HepG2 (cell line): Measurements from ENCODE around the gene MTHFD2. TPM values are rescaled to one million over a fixed set of nuclear protein-coding genes. Genes with fewer than 3 reads are reported as not detected.

ENCODE experiments used
- BHLHE40 ChIP-seq: IDR thresholded peaks from 2 replicates; pipeline ENCODE4 v1.6.1; 2011; ENCODE audit warnings: low read length, improper control_type of control experiment
- CAMTA2 ChIP-seq: sonication (generic); formaldehyde crosslinking; IDR thresholded peaks from 2 replicates; pipeline ENCODE4 v1.4.0; 2020; ENCODE audit warnings: mild to moderate bottlenecking, missing genetic modification reagents, borderline replicate concordance
- CC2D1A ChIP-seq: sonication (generic); formaldehyde crosslinking; IDR thresholded peaks from 2 replicates; pipeline ENCODE4 v1.8.1; 2023; ENCODE audit warnings: mild to moderate bottlenecking, missing genetic modification reagents
- FIP1L1 ChIP-seq: fragments of 200-400 bp; formaldehyde crosslinking; IDR thresholded peaks from 2 replicates; pipeline ENCODE4 v1.6.1; 2018; ENCODE audit warnings: low read depth, mild to moderate bottlenecking, low read length, moderate library complexity, borderline replicate concordance; ENCODE audit not compliant: insufficient read depth
- GLMP ChIP-seq: sonication (generic); formaldehyde crosslinking; IDR thresholded peaks from 2 replicates; pipeline ENCODE4 v1.9.0; 2021; ENCODE audit warnings: missing genetic modification reagents, mild to moderate bottlenecking, borderline replicate concordance
- HNF4G ChIP-seq, 2 experiments: sonication (generic) in 1 of 2; formaldehyde crosslinking in 1 of 2; IDR thresholded peaks; 2 replicates each; pipeline versions ENCODE4 v1.4.0 to v1.6.1; 2011 to 2020; ENCODE audit warnings: borderline replicate concordance in 2 of 2, low read depth in 2 of 2, mild to moderate bottlenecking in 2 of 2, low read length in 1 of 2, missing genetic modification reagents in 1 of 2, moderate library complexity in 1 of 2
- JUNB ChIP-seq: sonication (generic); formaldehyde crosslinking; IDR thresholded peaks from 2 replicates; pipeline ENCODE4 v1.8.0; 2022; ENCODE audit warnings: missing genetic modification reagents, mild to moderate bottlenecking, borderline replicate concordance
- KLF11 ChIP-seq: IDR thresholded peaks from 2 replicates; pipeline ENCODE4 v1.6.1; 2016; ENCODE audit warnings: missing compliant biosample characterization
- PHF20 ChIP-seq: sonication (generic); formaldehyde crosslinking; IDR thresholded peaks from 2 replicates; pipeline ENCODE4 v1.5.0; 2020; ENCODE audit warnings: mild to moderate bottlenecking, missing genetic modification reagents
- RELA ChIP-seq: sonication (generic); formaldehyde crosslinking; IDR thresholded peaks from 2 replicates; pipeline ENCODE4 v1.4.0; 2020; ENCODE audit warnings: missing genetic modification reagents
- SAP130 ChIP-seq: IDR thresholded peaks from 2 replicates; pipeline ENCODE4 v1.6.1; 2016; ENCODE audit warnings: low read depth
- SMC3 ChIP-seq: IDR thresholded peaks from 2 replicates; pipeline ENCODE4 v1.6.1; 2011; ENCODE audit warnings: low read length, improper control_type of control experiment
- USF2 ChIP-seq, 2 experiments: sonication (generic) in 1 of 2; formaldehyde crosslinking in 1 of 2; IDR thresholded peaks; 2 replicates each; pipeline versions ENCODE4 v1.5.1 to v1.6.1; 2011 to 2020; ENCODE audit warnings: borderline replicate concordance in 1 of 2, low read depth in 1 of 2, low read length in 1 of 2, mild to moderate bottlenecking in 1 of 2, missing genetic modification reagents in 1 of 2, moderate library complexity in 1 of 2
- WIZ ChIP-seq: sonication (generic); formaldehyde crosslinking; IDR thresholded peaks from 2 replicates; pipeline ENCODE4 v1.5.1; 2020; ENCODE audit warnings: mild to moderate bottlenecking, missing genetic modification reagents
- ZC3H13 ChIP-seq: sonication (generic); formaldehyde crosslinking; IDR thresholded peaks from 2 replicates; pipeline ENCODE4 v1.8.1; 2023; ENCODE audit warnings: mild to moderate bottlenecking, missing genetic modification reagents, moderate library complexity
- ZFP36L1 ChIP-seq: sonication (generic); formaldehyde crosslinking; IDR thresholded peaks from 2 replicates; pipeline ENCODE4 v1.8.0; 2022; ENCODE audit warnings: mild to moderate bottlenecking, missing genetic modification reagents, moderate library complexity
- ZMAT5 ChIP-seq: sonication (generic); formaldehyde crosslinking; IDR thresholded peaks from 2 replicates; pipeline ENCODE4 v1.5.0; 2020; ENCODE audit warnings: mild to moderate bottlenecking, low read depth, missing genetic modification reagents, borderline replicate concordance
- ZNF317 ChIP-seq: sonication (generic); formaldehyde crosslinking; IDR thresholded peaks from 2 replicates; pipeline ENCODE4 v1.5.0; 2020; ENCODE audit warnings: mild to moderate bottlenecking, missing genetic modification reagents
- ZNF383 ChIP-seq: sonication (generic); formaldehyde crosslinking; IDR thresholded peaks from 2 replicates; pipeline ENCODE4 v1.4.0; 2020; ENCODE audit warnings: missing genetic modification reagents, mild to moderate bottlenecking, borderline replicate concordance
- ZNF484 ChIP-seq: sonication (generic); formaldehyde crosslinking; IDR thresholded peaks from 2 replicates; pipeline ENCODE4 v1.5.1; 2020; ENCODE audit warnings: mild to moderate bottlenecking, low read depth, missing genetic modification reagents, borderline replicate concordance
- polyA plus RNA-seq, 8 experiments: library from polyadenylated mRNA; depleted of rRNA in 3 of 8; stranded (reverse) in 7 of 8; unstranded in 1 of 8; fragments of >200 nt; fragmentation: Illumina TruSeq in 4 of 8; extraction: Trizol in 4 of 8; gene quantifications; 2 replicates each; pipeline versions ENCODE4 v1.2.1 to v1.2.3, GENCODE V29; 2011 to 2016; ENCODE audit warnings: low read depth in 4 of 8, missing spikeins in 1 of 8, mixed read lengths in 1 of 8; ENCODE audit not compliant: insufficient read depth in 1 of 8
- total RNA-seq, 5 experiments: library from RNA; depleted of rRNA; stranded (reverse); fragments of >200 nt; fragmentation: Illumina TruSeq; extraction: Trizol; gene quantifications; 2 replicates each; pipeline ENCODE4 v1.2.3, GENCODE V29; 2016; ENCODE audit warnings: low read depth in 1 of 5
- TF ChIP-seq, protein P1 (sequence below): sonication (generic); formaldehyde crosslinking; IDR thresholded peaks from 2 replicates; pipeline ENCODE4 v1.5.1; 2020; ENCODE audit warnings: missing genetic modification reagents, mild to moderate bottlenecking, borderline replicate concordance
- TF ChIP-seq, protein P2 (sequence below): sonication (generic); formaldehyde crosslinking; IDR thresholded peaks from 2 replicates; pipeline ENCODE4 v1.5.1; 2020; ENCODE audit warnings: missing genetic modification reagents, mild to moderate bottlenecking, borderline replicate concordance
- TF ChIP-seq, protein P3 (sequence below): sonication (generic); formaldehyde crosslinking; IDR thresholded peaks from 2 replicates; pipeline ENCODE4 v1.5.0; 2020; ENCODE audit warnings: missing genetic modification reagents

Gene MTHFD2
- total and polyA plus RNA-seq, 2 of the 13 experiments (the other 11 are each of a cell fraction or from before 2014, with no cell fraction given), result 188 to 269 TPM

DNA sequence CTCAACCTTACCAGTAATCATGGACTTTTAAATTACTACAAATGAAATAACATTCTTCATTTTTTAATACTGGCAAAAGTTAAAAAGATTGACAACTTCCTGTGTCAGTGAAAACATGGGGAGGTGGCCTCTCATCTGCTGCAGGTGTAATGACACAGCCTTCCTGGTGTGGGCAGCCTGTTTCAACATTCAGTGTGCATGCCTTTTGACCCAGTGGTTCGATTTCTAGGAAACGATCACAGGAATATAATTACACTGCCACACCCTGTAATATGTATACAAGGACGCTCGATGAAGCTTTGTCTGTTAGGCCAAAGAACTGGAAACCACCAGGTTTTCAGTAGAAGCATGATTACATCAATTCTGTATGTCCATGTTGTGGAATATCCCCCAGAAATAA is 68.7 kb downstream of the MTHFD2 start (continued):
- TF ChIP-seq ZNF484 (CRISPR knock-in tag) (no peak), ZMAT5 (CRISPR knock-in tag) (no peak), KLF11 (no peak), ZNF383 (CRISPR knock-in tag) (no peak), SMC3 (peak; percentile 60; the same call in 1 of the 2 replicates), CC2D1A (CRISPR knock-in tag) (no peak), WIZ (CRISPR knock-in tag) (no peak), RELA (no peak), GLMP (CRISPR knock-in tag) (no peak), ZNF317 (CRISPR knock-in tag) (no peak), FIP1L1 (no peak), CAMTA2 (CRISPR knock-in tag) (no peak), ZFP36L1 (CRISPR knock-in tag) (no peak), ZC3H13 (CRISPR knock-in tag) (no peak), SAP130 (CRISPR knock-in tag) (peak; percentile 37; the same call in 1 of the 2 replicates), JUNB (CRISPR knock-in tag) (no peak), PHF20 (CRISPR knock-in tag) (no peak), BHLHE40 (no peak), HNF4G (IDR thresholded peaks at IDR 0.05; ENCODE audit: borderline replicate concordance, low read depth, low read length) (no peak), HNF4G (CRISPR knock-in tag; IDR thresholded peaks at IDR 0.05; ENCODE audit: borderline replicate concordance, low read depth) (no peak), USF2 (IDR thresholded peaks at IDR 0.05; ENCODE audit: low read depth, low read length) (no peak), USF2 (CRISPR knock-in tag; IDR thresholded peaks at IDR 0.05; ENCODE audit: borderline replicate concordance) (no peak)
- TF ChIP-seq, protein P1, sequence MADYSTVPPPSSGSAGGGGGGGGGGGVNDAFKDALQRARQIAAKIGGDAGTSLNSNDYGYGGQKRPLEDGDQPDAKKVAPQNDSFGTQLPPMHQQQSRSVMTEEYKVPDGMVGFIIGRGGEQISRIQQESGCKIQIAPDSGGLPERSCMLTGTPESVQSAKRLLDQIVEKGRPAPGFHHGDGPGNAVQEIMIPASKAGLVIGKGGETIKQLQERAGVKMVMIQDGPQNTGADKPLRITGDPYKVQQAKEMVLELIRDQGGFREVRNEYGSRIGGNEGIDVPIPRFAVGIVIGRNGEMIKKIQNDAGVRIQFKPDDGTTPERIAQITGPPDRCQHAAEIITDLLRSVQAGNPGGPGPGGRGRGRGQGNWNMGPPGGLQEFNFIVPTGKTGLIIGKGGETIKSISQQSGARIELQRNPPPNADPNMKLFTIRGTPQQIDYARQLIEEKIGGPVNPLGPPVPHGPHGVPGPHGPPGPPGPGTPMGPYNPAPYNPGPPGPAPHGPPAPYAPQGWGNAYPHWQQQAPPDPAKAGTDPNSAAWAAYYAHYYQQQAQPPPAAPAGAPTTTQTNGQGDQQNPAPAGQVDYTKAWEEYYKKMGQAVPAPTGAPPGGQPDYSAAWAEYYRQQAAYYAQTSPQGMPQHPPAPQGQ, result no peak
- TF ChIP-seq, protein P2, sequence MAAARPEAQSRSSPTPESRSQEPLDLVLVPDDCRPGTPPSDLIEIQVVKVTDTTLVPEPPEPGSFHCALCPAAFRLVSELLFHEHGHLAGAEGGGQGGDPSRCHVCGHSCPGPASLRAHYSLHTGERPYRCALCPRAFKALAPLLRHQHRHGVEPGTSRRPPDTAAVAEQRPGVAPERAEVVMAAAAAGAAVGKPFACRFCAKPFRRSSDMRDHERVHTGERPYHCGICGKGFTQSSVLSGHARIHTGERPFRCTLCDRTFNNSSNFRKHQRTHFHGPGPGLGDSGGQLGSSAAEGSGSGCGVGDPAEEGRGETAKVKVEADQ (CRISPR knock-in tag), result no peak
- TF ChIP-seq, protein P3, sequence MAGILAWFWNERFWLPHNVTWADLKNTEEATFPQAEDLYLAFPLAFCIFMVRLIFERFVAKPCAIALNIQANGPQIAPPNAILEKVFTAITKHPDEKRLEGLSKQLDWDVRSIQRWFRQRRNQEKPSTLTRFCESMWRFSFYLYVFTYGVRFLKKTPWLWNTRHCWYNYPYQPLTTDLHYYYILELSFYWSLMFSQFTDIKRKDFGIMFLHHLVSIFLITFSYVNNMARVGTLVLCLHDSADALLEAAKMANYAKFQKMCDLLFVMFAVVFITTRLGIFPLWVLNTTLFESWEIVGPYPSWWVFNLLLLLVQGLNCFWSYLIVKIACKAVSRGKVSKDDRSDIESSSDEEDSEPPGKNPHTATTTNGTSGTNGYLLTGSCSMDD (CRISPR knock-in tag), result no peak
